Left hindlimb (tissue), 1 donor: ENCODE data around the gene RAB42.
A peak's percentile ranks its signal among the peaks of the same experiment; 100 is the strongest.
"Not testable (repeated sequence)": the region's sequence is repeated elsewhere in the genome, so short reads cannot be mapped to it uniquely, and the experiment has no call there.

Source experiments
- DNase-seq: peaks from one replicate; pipeline ENCODE4 v3.0.0-alpha.2; 2018

Gene RAB42

GRCh38 chr1:28586585-28587391 lies 5.3 kb upstream of the RAB42 start:
- not testable (repeated sequence) for DNase-seq

- peak; percentile 47 for DNase-seq
Observed at GRCh38 chr1:28592321-28593071, 431 bp downstream of the RAB42 start.

GRCh38 chr1:28593988-28594356 lies 1.9 kb downstream of the RAB42 start:
- DNase-seq = not testable (repeated sequence)

- DNase-seq = peak; percentile 69
Observed at GRCh38 chr1:28594686-28595411, 2.8 kb downstream of the RAB42 start.

GRCh38 chr1:28595412-28596191 lies 3.5 kb downstream of the RAB42 start:
- no peak for DNase-seq

GRCh38 chr1:28596276-28596675 lies 4.2 kb downstream of the RAB42 start:
- not testable (repeated sequence) for DNase-seq

- no peak for DNase-seq
Observed at GRCh38 chr1:28601696-28602095, 9.6 kb downstream of the RAB42 start.

DNA sequence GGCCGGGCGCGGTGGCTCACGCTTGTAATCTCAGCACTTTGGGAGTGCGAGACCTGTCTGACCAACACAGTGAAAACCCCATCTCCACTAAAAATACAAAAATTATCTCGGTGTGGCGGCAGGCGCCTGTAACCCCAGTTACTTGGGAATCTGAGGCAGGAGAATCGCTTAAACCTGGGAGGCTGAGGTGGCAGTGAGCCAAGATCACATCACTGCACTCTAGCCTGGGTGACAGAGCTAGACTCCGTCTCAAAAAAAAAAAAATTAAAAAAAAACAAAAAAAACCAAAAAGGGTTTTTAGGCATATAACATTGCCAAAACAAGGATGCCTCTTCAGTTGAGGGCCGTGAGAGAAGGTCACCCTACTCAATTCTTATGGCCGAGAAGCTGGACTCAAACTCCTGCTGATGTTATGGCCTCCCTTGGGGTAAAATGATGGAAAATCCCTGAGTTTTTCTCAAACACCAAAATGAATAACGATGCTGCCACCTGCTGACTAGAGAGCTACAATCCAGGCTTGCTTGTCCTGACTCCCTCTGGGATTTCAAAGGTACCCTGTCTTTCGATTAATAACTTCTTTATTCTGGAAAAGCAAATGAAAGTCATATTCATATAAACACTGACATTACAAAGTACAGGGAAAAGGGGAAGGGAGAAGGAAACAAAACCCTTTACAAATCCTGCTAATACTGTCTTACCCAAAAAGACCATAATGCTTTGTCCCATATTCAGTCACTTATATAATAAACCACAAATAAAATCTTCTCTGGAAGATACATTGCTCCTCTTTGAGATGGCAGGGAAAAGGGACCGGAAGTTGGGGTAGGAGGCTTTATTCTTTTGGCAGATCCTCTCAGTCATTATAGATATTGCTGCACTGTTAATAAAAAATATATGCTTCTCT lies 10.7 kb downstream of the RAB42 start:
- peak; percentile 63 for DNase-seq

- no peak for DNase-seq
Observed at GRCh38 chr1:28604411-28604810, 12.3 kb downstream of the RAB42 start.

- DNase-seq = no peak
Observed at GRCh38 chr1:28604962-28605361, 12.9 kb downstream of the RAB42 start.

DNA sequence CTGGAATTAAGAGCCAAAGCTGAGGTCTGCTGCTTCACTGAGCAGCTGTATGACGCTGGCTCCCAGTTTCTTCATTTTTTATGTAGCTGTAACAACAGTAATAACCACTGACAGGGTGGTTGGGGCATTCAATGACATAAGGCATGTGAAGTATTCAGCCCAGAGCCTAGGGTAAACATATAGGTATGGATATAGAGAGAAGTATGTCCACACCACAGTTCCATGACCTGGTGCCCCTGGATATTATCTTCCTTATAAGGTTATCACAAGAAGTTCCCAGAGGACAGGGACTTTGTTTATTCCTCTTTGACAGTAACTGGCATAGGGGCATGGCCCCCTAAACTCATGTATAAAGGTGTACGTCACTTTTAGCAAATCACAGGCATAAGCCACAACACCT lies 14.7 kb downstream of the RAB42 start:
- DNase-seq = no peak

DNA sequence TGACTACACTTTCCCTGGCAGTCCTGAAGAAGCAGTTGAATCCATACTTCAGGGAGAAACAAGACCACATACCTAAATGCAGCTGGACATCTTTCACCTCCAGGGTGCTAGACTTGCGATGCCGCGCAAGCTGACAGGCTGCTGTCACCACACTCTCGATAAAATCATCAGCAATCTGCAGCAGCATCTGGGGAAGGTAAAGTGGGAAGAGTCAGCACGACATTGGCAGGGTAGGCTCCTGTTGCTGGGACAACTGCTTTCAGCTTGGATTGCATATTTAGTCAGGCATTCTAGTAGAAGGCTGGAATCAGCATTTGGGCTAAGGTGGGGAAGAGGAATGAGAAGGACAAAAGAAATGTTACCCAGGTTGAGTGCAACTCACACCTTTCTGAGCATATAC lies 21.1 kb downstream of the RAB42 start:
- no peak for DNase-seq

GRCh38 chr1:28631713-28632112 lies 39.6 kb downstream of the RAB42 start:
- DNase-seq = no peak

GRCh38 chr1:28632560-28632959 lies 40.5 kb downstream of the RAB42 start:
- DNase-seq = no peak

DNA sequence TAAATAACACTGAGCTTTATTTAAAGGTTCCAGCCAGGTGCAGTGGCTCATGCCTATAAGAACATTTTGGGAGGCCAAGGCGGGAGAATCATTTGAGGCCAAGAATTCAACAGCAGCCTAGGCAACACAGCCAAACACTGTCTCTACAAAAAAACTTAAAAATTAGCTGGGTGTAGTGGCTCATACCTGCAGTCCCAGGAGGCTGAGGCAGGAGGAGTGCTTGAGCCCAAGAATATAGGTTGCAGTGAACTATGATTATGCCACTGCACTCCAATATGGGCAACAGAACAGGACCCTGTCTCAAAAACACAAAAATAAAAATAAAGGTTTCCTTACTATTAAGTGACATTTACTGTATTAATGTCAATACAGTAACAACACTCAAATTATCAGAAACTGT lies 48.7 kb downstream of the RAB42 start:
- no peak for DNase-seq

DNA sequence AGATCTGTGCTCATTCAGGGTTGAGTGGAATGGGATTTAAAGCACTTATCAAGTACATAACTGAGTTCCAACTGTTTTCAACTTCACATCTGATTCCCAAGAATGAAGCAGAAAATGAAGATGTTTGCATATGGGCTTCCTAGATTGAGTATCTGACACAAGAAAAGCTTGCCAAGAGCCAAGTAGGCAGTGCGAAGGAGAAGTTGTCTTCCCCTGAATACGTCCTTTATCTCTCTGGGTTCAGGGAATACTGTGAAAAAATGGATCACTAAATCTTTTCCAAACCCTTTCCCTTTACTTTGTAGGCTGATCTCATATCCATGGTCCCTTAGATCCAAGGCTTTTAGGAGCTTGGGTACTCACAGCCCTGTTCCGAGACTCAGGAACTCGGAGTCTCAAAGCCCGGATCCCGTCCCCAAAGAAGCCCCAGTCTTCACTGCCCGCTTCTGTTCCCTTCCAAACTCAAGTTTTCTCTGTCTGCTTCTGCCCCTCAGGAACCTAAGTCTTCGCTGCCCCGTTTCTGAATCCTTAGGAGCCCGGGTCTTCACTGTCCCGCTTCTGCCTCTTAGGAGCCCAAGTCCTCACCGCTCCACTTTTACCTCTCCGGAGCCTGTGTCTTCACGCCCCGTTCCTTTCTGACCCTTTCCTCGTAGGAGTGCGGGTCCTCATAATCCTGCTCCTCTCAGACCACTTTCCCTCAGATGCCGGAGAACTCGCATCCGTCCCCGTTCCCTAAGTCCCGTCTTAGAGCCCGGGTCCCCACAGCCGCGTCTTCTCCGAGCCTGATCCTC lies 50.2 kb downstream of the RAB42 start:
- DNase-seq = no peak

DNA sequence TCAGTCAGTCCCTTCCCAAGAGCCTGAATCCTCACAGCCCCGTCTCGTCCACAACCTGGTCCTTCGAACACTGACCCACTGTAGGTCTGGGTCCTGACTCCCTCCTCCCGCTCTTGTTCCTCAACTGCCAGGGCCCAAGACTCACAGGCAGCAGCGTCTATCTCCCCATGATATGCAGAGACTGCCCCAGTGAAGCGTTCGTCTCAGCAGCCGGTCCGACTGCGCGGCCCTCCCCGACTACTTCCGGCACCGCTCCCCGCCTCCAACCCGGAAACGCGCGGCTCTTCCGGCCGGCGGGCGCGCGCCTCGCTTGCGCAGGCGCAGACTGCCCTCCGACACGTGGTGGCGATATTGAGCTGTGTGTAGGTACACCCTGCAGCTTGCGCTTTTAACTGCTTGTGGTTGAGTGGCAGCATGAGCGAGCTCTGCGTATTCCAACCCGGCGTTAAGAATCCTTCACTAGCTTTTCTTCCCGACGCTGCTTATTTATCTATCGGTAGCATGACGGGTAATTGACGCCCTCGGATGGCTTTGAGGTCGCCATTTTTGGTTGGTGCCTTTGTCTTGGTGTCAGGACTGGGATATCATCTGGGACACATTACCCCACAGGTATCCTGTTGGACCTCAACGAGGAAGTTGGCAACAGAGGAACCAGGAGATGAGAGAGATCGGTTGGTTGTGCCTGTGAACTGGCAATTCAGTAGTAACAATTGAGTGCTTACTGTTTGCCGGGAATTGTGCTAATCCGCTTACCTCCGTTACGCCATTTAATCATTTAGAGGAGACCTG lies 51.0 kb downstream of the RAB42 start, which contains the start of gene TAF12:
Gene TAF12 (minus strand): TSS at position 221 of the 789 bp plus-strand sequence. CDS start 20,986 bp downstream, outside the sequence.
- peak; percentile 97 for DNase-seq

DNA sequence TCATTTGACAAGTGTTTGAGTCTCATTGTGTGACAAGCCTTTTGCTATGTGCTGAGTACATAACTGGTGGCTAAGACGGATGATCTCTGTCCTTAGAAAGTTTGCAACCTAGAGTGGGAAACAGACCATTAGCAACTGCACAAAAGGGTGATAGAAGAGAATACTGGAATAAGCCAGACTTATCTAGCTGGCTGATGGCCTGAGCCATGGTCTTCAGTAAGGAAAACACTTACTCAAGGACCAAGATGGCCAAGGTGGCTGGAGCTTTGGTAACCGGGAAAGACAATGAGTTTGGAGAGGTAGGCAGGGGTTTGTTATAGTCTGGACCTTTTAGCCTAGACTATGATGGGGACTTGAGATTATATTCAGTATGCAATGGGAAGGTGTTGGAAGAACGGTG lies 52.4 kb downstream of the RAB42 start:
- DNase-seq = no peak
